Keratinocyte (primary cell): ENCODE data around the gene CHST8. TPM values are rescaled to one million over a fixed set of nuclear protein-coding genes. Genes with fewer than 3 reads are reported as not detected.

Experiments used
- DNase-seq: peaks from one replicate; pipeline ENCODE4 v3.0.0-alpha.2; 2011; ENCODE audit warnings: low read depth, missing footprints, low spot score
- FAIRE-seq: peaks from 2 replicates; lab custom pipeline; 2011; peaks lifted over from hg19 to GRCh38; lab: Jason Lieb, UNC
- H2AFZ ChIP-seq: 2 replicates; pipeline ENCODE4 v1.6.0; 2012; ENCODE audit warnings: low read length, control low read depth, inconsistent platforms; ENCODE audit not compliant: control insufficient read depth
- H3K27ac ChIP-seq: 2 replicates; pipeline ENCODE4 v1.5.1; 2011; ENCODE audit warnings: low read length; ENCODE audit not compliant: control insufficient read depth, insufficient read depth
- H3K27me3 ChIP-seq: 3 replicates; pipeline ENCODE4 v1.6.0; 2011; ENCODE audit warnings: low read length; ENCODE audit not compliant: control insufficient read depth, insufficient read depth; ENCODE audit errors: extremely low read depth
- H3K36me3 ChIP-seq, 2 experiments: 2 replicates in 1 of 2; 3 replicates in 1 of 2; pipeline ENCODE4 v1.5.1; 2011; ENCODE audit warnings: low read length in 2 of 2, mild to moderate bottlenecking in 1 of 2; ENCODE audit not compliant: control insufficient read depth in 2 of 2, insufficient read depth in 2 of 2; ENCODE audit errors: extremely low read depth in 1 of 2
- H3K4me1 ChIP-seq: 3 replicates; pipeline ENCODE4 v1.5.1; 2011; ENCODE audit warnings: low read length; ENCODE audit not compliant: control insufficient read depth, insufficient read depth; ENCODE audit errors: extremely low read depth
- H3K4me2 ChIP-seq: 3 replicates; pipeline ENCODE4 v1.6.0; 2011; ENCODE audit warnings: low read depth, low read length; ENCODE audit not compliant: control insufficient read depth, insufficient read depth; ENCODE audit errors: extremely low read depth
- H3K4me3 ChIP-seq, 3 experiments: fragments of 200-600 bp in 1 of 3; sonication (generic) in 1 of 3; 2 replicates in 2 of 3; 3 replicates in 1 of 3; pipeline ENCODE4 v1.5.1; 2011 to 2016; ENCODE audit warnings: low read length in 3 of 3, mild to moderate bottlenecking in 3 of 3, control low read depth in 2 of 3, inconsistent platforms in 1 of 3, low read depth in 1 of 3, mixed read lengths in 1 of 3, mixed run types in 1 of 3, moderate library complexity in 1 of 3; ENCODE audit not compliant: control insufficient read depth in 2 of 3, insufficient read depth in 2 of 3; ENCODE audit errors: extremely low read depth in 1 of 3
- H3K79me2 ChIP-seq: 2 replicates; pipeline ENCODE4 v1.6.0; 2012; ENCODE audit warnings: low read length; ENCODE audit not compliant: control insufficient read depth, insufficient read depth
- H3K9ac ChIP-seq: 3 replicates; pipeline ENCODE4 v1.6.0; 2011; ENCODE audit warnings: low read length; ENCODE audit not compliant: control insufficient read depth, insufficient read depth; ENCODE audit errors: extremely low read depth
- H3K9me1 ChIP-seq: 3 replicates; pipeline ENCODE4 v1.6.0; 2011; ENCODE audit warnings: low read length; ENCODE audit not compliant: control insufficient read depth, insufficient read depth; ENCODE audit errors: extremely low read depth
- H3K9me3 ChIP-seq: 2 replicates; pipeline ENCODE4 v1.5.1; 2012; ENCODE audit warnings: low read depth, low read length; ENCODE audit not compliant: control insufficient read depth
- H4K20me1 ChIP-seq: 3 replicates; pipeline ENCODE4 v1.6.0; 2011; ENCODE audit warnings: low read length; ENCODE audit not compliant: control insufficient read depth, insufficient read depth; ENCODE audit errors: extremely low read depth
- EZH2 ChIP-seq: IDR thresholded peaks from one replicate; pipeline ENCODE4 v1.6.1; 2012; ENCODE audit warnings: inconsistent platforms, mild to moderate bottlenecking, low read length, moderate library complexity
- dilution Hi-C: fragments of 300-500 bp; cut with MboI; formaldehyde crosslinking; loops from one replicate; pipeline ENCODE4 v1.7.0; 2020; ENCODE audit warnings: low sequenced_read_pairs; ENCODE audit not compliant: extremely low pct_ligation_motif_present
- polyA plus RNA-seq, 5 experiments: library from polyadenylated mRNA; depleted of rRNA in 3 of 5; stranded (reverse) in 3 of 5; stranded (forward) in 1 of 5; unstranded in 1 of 5; fragments of >200 nt; gene quantifications; 1 replicate in 1 of 5; 2 replicates in 3 of 5; 3 replicates in 1 of 5; pipeline versions ENCODE4 v1.2.1 to v1.2.3, GENCODE V29; 2011 to 2012; ENCODE audit warnings: missing spikeins in 2 of 5, low read depth in 1 of 5, low replicate concordance in 1 of 5
- TF ChIP-seq, protein P1 (sequence below), 3 experiments: IDR thresholded peaks in 1 of 3; conservative IDR thresholded peaks in 1 of 3; optimal IDR thresholded peaks in 1 of 3; 2 replicates in 2 of 3; 3 replicates in 1 of 3; pipeline versions ENCODE3 to v1.5.1; 2011; ENCODE audit warnings: low read length in 3 of 3, mild to moderate bottlenecking in 3 of 3, moderate library complexity in 2 of 3, control low read depth in 1 of 3, inconsistent platforms in 1 of 3; ENCODE audit not compliant: insufficient read depth in 2 of 3; ENCODE audit errors: extremely low read depth in 1 of 3

The CHST8 gene
- polyA plus RNA-seq, 1 donor (not counting 4 experiments of a cell fraction or from before 2014, with no cell fraction given), result not detected

DNA sequence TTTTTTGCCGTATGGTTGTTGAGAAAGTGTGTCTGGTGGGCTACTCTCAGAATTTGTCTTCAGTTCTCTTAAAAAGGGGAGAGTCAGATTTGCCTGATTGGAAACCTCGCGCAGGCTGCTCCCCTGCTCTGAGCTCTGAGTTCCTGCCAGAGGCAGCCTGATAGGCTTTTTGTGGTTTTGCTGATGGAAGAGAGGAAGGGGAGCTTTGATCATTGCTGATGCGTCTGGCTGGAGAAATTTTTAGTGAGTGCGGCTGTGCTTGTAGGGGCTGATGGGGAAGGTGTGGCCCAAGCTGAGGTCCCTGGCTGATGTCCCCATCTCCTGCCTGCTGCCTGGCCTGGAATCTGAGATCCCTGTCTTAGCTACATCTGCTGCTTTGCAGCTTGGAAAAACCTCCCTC is 2.8 kb downstream of the CHST8 start:
- FAIRE-seq (no peak), DNase-seq (no peak)
- TF ChIP-seq, protein P1, sequence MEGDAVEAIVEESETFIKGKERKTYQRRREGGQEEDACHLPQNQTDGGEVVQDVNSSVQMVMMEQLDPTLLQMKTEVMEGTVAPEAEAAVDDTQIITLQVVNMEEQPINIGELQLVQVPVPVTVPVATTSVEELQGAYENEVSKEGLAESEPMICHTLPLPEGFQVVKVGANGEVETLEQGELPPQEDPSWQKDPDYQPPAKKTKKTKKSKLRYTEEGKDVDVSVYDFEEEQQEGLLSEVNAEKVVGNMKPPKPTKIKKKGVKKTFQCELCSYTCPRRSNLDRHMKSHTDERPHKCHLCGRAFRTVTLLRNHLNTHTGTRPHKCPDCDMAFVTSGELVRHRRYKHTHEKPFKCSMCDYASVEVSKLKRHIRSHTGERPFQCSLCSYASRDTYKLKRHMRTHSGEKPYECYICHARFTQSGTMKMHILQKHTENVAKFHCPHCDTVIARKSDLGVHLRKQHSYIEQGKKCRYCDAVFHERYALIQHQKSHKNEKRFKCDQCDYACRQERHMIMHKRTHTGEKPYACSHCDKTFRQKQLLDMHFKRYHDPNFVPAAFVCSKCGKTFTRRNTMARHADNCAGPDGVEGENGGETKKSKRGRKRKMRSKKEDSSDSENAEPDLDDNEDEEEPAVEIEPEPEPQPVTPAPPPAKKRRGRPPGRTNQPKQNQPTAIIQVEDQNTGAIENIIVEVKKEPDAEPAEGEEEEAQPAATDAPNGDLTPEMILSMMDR (optimal IDR thresholded peaks at IDR 0.05 in 1 of 3, IDR thresholded peaks at IDR 0.05 in 1 of 3, conservative IDR thresholded peaks at IDR 0.05 in 1 of 3; ENCODE audit: extremely low read depth in 1 of 3, insufficient read depth in 2 of 3, low read length in 3 of 3), result no peak
- no peak for TF ChIP-seq EZH2
- H3K4me3 ChIP-seq, result no peak overlapping the region
- no peaks in the 10 kb centered on the region for H3K36me3 ChIP-seq
- H3K9ac ChIP-seq, result no peak overlapping the region
- H3K79me2 ChIP-seq, result no peaks in the 10 kb centered on the region
- no peak overlapping the region for H3K4me2 ChIP-seq
- H3K27me3 ChIP-seq, result peaks cover 48% of the 10 kb centered on the region
- H3K4me1 ChIP-seq, result no peaks in the 10 kb centered on the region
- dilution Hi-C loops, result no loop called here
- no peak overlapping the region for H2AFZ ChIP-seq
- no peaks in the 10 kb centered on the region for H3K9me3 ChIP-seq
- no peak overlapping the region for H3K27ac ChIP-seq
- no peaks in the 10 kb centered on the region for H4K20me1 ChIP-seq
- H3K9me1 ChIP-seq, result no peaks in the 10 kb centered on the region

DNA sequence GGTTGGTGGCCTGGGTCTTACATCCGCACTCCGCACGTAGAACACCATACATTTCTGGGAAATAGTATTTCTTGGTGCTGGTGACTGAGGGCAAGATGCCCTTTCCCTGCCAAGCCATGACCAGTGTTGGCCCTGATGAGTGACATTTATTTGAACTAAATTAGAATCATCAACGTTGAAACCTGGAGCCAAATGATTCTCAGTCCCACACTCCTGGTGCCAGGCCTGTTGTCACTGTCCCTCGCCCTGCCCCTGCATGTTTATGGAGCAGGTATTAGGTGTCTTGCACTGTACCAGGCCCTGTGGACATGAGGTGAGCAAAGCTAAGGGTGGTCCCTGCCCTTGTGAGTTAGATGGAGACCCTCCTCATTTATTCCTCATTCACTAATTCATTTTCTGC is 5.8 kb downstream of the CHST8 start:
- no peaks in the 10 kb centered on the region for H3K4me1 ChIP-seq
- dilution Hi-C loops, result no loop called here
- TF ChIP-seq, protein P1 (optimal IDR thresholded peaks at IDR 0.05 in 1 of 3, IDR thresholded peaks at IDR 0.05 in 1 of 3, conservative IDR thresholded peaks at IDR 0.05 in 1 of 3; ENCODE audit: extremely low read depth in 1 of 3, insufficient read depth in 2 of 3, low read length in 3 of 3), result no peak
- TF ChIP-seq EZH2, result no peak
- no peak overlapping the region for H2AFZ ChIP-seq
- no peaks in the 10 kb centered on the region for H3K9me1 ChIP-seq
- H3K4me3 ChIP-seq, result no peak overlapping the region
- DNase-seq (no peak), FAIRE-seq (no peak)
- H3K9me3 ChIP-seq, result no peaks in the 10 kb centered on the region
- H3K79me2 ChIP-seq, result no peaks in the 10 kb centered on the region
- no peak overlapping the region for H3K9ac ChIP-seq
- no peaks in the 10 kb centered on the region for H3K36me3 ChIP-seq
- no peak overlapping the region for H3K4me2 ChIP-seq
- peaks cover 24% of the 10 kb centered on the region for H3K27me3 ChIP-seq
- no peaks in the 10 kb centered on the region for H4K20me1 ChIP-seq
- no peak overlapping the region for H3K27ac ChIP-seq
